ENCODE data around the gene LDLR. TPM values are rescaled to one million over a fixed set of nuclear protein-coding genes. Genes with fewer than 3 reads are reported as not detected.
"Not testable (repeated sequence)": the region's sequence is repeated elsewhere in the genome, so short reads cannot be mapped to it uniquely, and the experiment has no call there.

The LDLR gene
- total RNA-seq, 1 donor from 2014 or later = 124 TPM

- no peak for DNase-seq
Measured at GRCh38 chr19:11073568-11073967, 15.7 kb upstream of the LDLR start.

- DNase-seq = not testable (repeated sequence)
Measured at GRCh38 chr19:11076792-11077191, 12.5 kb upstream of the LDLR start.

GRCh38 chr19:11078893-11079292, 10.4 kb upstream of the LDLR start:
- no peak for DNase-seq

GRCh38 chr19:11079999-11080398, 9.3 kb upstream of the LDLR start:
- DNase-seq = no peak

GRCh38 chr19:11087870-11088505, 1.3 kb upstream of the LDLR start:
- no peak for DNase-seq

GRCh38 chr19:11088506-11089253, 583 bp upstream of the LDLR start:
- DNase-seq = peak; percentile 68

GRCh38 chr19:11090014-11090263, 676 bp downstream of the LDLR start:
- not testable (repeated sequence) for DNase-seq

- DNase-seq = peak; percentile 95
Measured at GRCh38 chr19:11090264-11090996, 1.2 kb downstream of the LDLR start.

GRCh38 chr19:11090997-11091702, 1.9 kb downstream of the LDLR start:
- DNase-seq = no peak

- DNase-seq = peak; percentile 73
Measured at GRCh38 chr19:11091703-11092153, 2.5 kb downstream of the LDLR start.

GRCh38 chr19:11092181-11092538, 2.9 kb downstream of the LDLR start:
- DNase-seq = peak; percentile 60

- no peak for DNase-seq
Measured at GRCh38 chr19:11093689-11094238, 4.5 kb downstream of the LDLR start.

GRCh38 chr19:11094520-11094894, 5.2 kb downstream of the LDLR start:
- DNase-seq = no peak

- peak; percentile 93 for DNase-seq
Measured at GRCh38 chr19:11096210-11096841, 7.1 kb downstream of the LDLR start.

GRCh38 chr19:11097367-11097766, 8.1 kb downstream of the LDLR start:
- DNase-seq = not testable (repeated sequence)

GRCh38 chr19:11098327-11098726, 9.1 kb downstream of the LDLR start:
- no peak for DNase-seq

GRCh38 chr19:11098861-11099260, 9.6 kb downstream of the LDLR start:
- DNase-seq = no peak

GRCh38 chr19:11100049-11100448, 10.8 kb downstream of the LDLR start:
- no peak for DNase-seq

GRCh38 chr19:11101057-11101456, 11.8 kb downstream of the LDLR start:
- no peak for DNase-seq

GRCh38 chr19:11102944-11103343, 13.7 kb downstream of the LDLR start:
- no peak for DNase-seq

GRCh38 chr19:11103667-11104066, 14.4 kb downstream of the LDLR start:
- not testable (repeated sequence) for DNase-seq

- DNase-seq = no peak
Measured at GRCh38 chr19:11105014-11105636, 15.9 kb downstream of the LDLR start.
